Left lobe of liver (tissue), 2 donors: ENCODE data around the gene ZCCHC17. TPM values are rescaled to one million over a fixed set of nuclear protein-coding genes. Genes with fewer than 3 reads are reported as not detected.

Experiments
- ATAC-seq: fragments of 200-7000 bp; cut with Tn5 transposase; one replicate; pipeline ENCODE4 v1.9.1; 2020; ENCODE audit warnings: mild to moderate bottlenecking, moderate library complexity
- DNase-seq: peaks from one replicate; pipeline ENCODE4 v3.0.0-alpha.2; 2020; ENCODE audit warnings: low spot score
- total RNA-seq: library from RNA; stranded (reverse); gene quantifications from one replicate; pipeline ENCODE4 v1.2.1, GENCODE V29; 2021
- donor health status: DM: no; HTN: no; CAD: no; lungs with moderate emphysema.
- donor health status: DM: no; HTN: yes; CAD: no.

Gene ZCCHC17
- total RNA-seq, 1 donor from 2014 or later: 5.2 TPM

GRCh38 chr1:31389616-31390015 is 92.8 kb downstream of the ZCCHC17 start:
- no peak for ATAC-seq
- DNase-seq: no peak

GRCh38 chr1:31390071-31390470 is 93.2 kb downstream of the ZCCHC17 start:
- DNase-seq (no peak), ATAC-seq (no peak)

- DNase-seq (no peak), ATAC-seq (no peak)
Observed at GRCh38 chr1:31393463-31393862, 96.6 kb downstream of the ZCCHC17 start.

- ATAC-seq: peak; percentile 99
- peak; percentile 81 for DNase-seq
Observed at GRCh38 chr1:31394584-31395193, 97.9 kb downstream of the ZCCHC17 start.

- DNase-seq (no peak), ATAC-seq (no peak)
Observed at GRCh38 chr1:31396633-31397351, 100.0 kb downstream of the ZCCHC17 start.

- ATAC-seq (no peak), DNase-seq (no peak)
Observed at GRCh38 chr1:31397360-31398095, 100.7 kb downstream of the ZCCHC17 start.

- no peak for DNase-seq
- ATAC-seq: no peak
Observed at GRCh38 chr1:31398246-31398645, 101.4 kb downstream of the ZCCHC17 start.

- ATAC-seq (no peak), DNase-seq (no peak)
Observed at GRCh38 chr1:31399976-31400375, 103.1 kb downstream of the ZCCHC17 start.

- ATAC-seq: no peak
- no peak for DNase-seq
Observed at GRCh38 chr1:31400393-31400792, 103.6 kb downstream of the ZCCHC17 start.

- DNase-seq: no peak
- no peak for ATAC-seq
Observed at GRCh38 chr1:31401241-31401640, 104.4 kb downstream of the ZCCHC17 start.

- no peak for ATAC-seq
- no peak for DNase-seq
Observed at GRCh38 chr1:31405578-31406245, 108.9 kb downstream of the ZCCHC17 start.

GRCh38 chr1:31407029-31407626 is 110.3 kb downstream of the ZCCHC17 start:
- no peak for ATAC-seq
- DNase-seq: no peak

GRCh38 chr1:31408788-31409318 is 112.0 kb downstream of the ZCCHC17 start:
- no peak for DNase-seq
- ATAC-seq: no peak

- no peak for DNase-seq
- no peak for ATAC-seq
Observed at GRCh38 chr1:31409946-31410858, 113.4 kb downstream of the ZCCHC17 start.

- DNase-seq (no peak), ATAC-seq (no peak)
Observed at GRCh38 chr1:31410871-31411270, 114.0 kb downstream of the ZCCHC17 start.

- ATAC-seq (no peak), DNase-seq (no peak)
Observed at GRCh38 chr1:31412205-31412604, 115.4 kb downstream of the ZCCHC17 start.

GRCh38 chr1:31412732-31413404 is 116.0 kb downstream of the ZCCHC17 start, which contains the start of gene SERINC2:
SERINC2 (plus strand) TSS chr1:31413213; CDS start chr1:31413266, 53 bp downstream.
- DNase-seq: peak; percentile 65
- ATAC-seq: peak; percentile 74

- DNase-seq (peak; percentile 92), ATAC-seq (peak; percentile 76)
Observed at GRCh38 chr1:31413405-31414001, 116.7 kb downstream of the ZCCHC17 start.
